Measurements from ENCODE around the gene ALPP.
A peak's percentile ranks its signal among the peaks of the same experiment; 100 is the strongest.
"Not testable (repeated sequence)": the region's sequence is repeated elsewhere in the genome, so short reads cannot be mapped to it uniquely, and the experiment has no call there.

The ALPP gene

DNA sequence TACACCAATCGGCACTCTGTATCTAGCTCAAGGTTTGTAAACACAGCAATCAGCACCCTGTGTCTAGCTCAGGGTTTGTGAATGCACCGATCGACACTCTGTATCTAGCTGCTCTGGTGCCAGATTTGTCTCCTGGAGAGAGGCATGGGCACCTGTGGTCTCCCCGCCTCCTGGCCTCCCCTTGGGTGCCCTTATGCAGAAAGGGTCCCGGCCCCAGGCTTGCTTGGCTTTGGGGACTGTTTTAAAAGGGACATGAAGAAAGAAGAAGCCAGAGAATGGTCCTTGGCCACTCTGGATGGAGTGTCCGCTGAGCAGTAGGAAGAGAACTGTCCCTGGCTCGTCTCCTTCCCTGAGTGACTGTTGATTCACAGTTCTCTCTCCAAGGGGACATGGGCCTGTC, 11.5 kb upstream of the ALPP start:
- TF ChIP-seq, protein P1, sequence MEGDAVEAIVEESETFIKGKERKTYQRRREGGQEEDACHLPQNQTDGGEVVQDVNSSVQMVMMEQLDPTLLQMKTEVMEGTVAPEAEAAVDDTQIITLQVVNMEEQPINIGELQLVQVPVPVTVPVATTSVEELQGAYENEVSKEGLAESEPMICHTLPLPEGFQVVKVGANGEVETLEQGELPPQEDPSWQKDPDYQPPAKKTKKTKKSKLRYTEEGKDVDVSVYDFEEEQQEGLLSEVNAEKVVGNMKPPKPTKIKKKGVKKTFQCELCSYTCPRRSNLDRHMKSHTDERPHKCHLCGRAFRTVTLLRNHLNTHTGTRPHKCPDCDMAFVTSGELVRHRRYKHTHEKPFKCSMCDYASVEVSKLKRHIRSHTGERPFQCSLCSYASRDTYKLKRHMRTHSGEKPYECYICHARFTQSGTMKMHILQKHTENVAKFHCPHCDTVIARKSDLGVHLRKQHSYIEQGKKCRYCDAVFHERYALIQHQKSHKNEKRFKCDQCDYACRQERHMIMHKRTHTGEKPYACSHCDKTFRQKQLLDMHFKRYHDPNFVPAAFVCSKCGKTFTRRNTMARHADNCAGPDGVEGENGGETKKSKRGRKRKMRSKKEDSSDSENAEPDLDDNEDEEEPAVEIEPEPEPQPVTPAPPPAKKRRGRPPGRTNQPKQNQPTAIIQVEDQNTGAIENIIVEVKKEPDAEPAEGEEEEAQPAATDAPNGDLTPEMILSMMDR (IDR thresholded peaks at IDR 0.05; ENCODE audit: control insufficient read depth, insufficient read depth, low read depth, low read length, missing control alignments): no peak
- H3K4me3 ChIP-seq (ENCODE audit: control insufficient read depth, low read depth, low read length): no peak overlapping the region
- DNase-seq (ENCODE audit: low read depth): no peak

GRCh38 chr2:232367591-232368233, 10.8 kb upstream of the ALPP start:
- no peak overlapping the region for H3K4me3 ChIP-seq (ENCODE audit: control insufficient read depth, low read depth, low read length)
- DNase-seq (ENCODE audit: low read depth): no peak
- TF ChIP-seq, protein P1 (IDR thresholded peaks at IDR 0.05; ENCODE audit: control insufficient read depth, insufficient read depth, low read depth, low read length, missing control alignments): peak; percentile 39

GRCh38 chr2:232368311-232368731, 10.2 kb upstream of the ALPP start:
- H3K4me3 ChIP-seq (ENCODE audit: control insufficient read depth, low read depth, low read length): no peak overlapping the region
- DNase-seq (ENCODE audit: low read depth): no peak
- TF ChIP-seq, protein P1 (IDR thresholded peaks at IDR 0.05; ENCODE audit: control insufficient read depth, insufficient read depth, low read depth, low read length, missing control alignments): no peak

DNA sequence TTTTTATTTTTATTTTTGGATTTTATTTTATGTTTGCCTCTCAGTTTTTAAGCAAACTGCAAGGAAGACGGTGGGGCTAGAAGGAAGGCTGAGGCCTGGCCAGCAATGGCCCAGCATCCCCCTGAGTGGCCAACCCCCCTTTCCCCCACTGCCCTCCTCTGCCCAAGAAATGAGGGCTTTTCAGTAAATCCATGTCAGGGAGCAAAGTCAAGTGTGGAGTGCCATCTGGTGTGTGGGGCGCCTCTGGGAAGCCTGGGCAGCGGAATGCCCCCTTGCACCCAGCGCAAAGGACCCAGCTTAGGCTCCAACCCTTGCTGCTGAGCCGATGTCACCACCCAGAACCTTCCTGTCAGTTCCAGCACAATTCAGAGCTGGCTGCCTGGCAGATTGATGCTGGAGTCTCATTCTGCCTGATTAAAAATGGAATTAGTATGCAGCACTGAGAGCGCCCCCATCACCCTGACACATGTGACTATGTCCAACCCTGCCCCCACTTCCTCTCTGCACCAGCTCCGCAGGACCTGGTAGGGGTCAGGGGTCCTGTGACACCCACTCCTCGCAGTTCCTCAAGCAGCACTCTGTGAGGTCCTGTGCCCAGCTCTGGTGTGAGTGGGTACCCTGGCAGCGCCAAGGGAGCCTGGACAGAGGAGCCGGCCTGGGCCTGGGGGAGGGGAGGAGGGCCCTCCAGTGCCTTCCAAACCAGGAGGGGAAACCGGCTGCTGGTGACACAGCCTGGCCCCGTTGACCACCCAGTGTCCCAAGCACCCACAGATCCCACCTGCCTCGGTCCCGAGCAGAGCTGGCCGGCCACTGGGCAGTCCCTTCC, 9.2 kb upstream of the ALPP start:
- DNase-seq (ENCODE audit: low read depth): no peak
- TF ChIP-seq, protein P1 (IDR thresholded peaks at IDR 0.05; ENCODE audit: control insufficient read depth, insufficient read depth, low read depth, low read length, missing control alignments): no peak

GRCh38 chr2:232370007-232370406, 8.5 kb upstream of the ALPP start:
- H3K4me3 ChIP-seq (ENCODE audit: control insufficient read depth, low read depth, low read length); DNase-seq (ENCODE audit: low read depth): not testable (repeated sequence)

More for the DNA sequence above, 9.2 kb upstream of the ALPP start:
- no peak overlapping the region for H3K4me3 ChIP-seq (ENCODE audit: control insufficient read depth, low read depth, low read length)

- TF ChIP-seq, protein P1 (IDR thresholded peaks at IDR 0.05; ENCODE audit: control insufficient read depth, insufficient read depth, low read depth, low read length, missing control alignments): no peak
- H3K4me3 ChIP-seq (ENCODE audit: control insufficient read depth, low read depth, low read length): no peak overlapping the region
- DNase-seq (ENCODE audit: low read depth): peak; percentile 47
Measured at GRCh38 chr2:232372231-232373208, 6.0 kb upstream of the ALPP start.

Measured in AG09309 (cell line).